Stomach (tissue), 4 donors: ENCODE data around the gene AR.

Experiments used
- CTCF ChIP-seq, 7 experiments: fragments of 450-650 bp in 4 of 7; fragments of 200-600 bp in 3 of 7; sonication (generic) in 3 of 7; IDR thresholded peaks; one replicate each; pipeline ENCODE4 v1.5.1; 2016 to 2019; ENCODE audit warnings: antibody characterized with exemption in 7 of 7, control low read depth in 2 of 7, mild to moderate bottlenecking in 1 of 7
- EP300 ChIP-seq: sonication (generic); formaldehyde crosslinking; IDR thresholded peaks from one replicate; pipeline ENCODE4 v1.6.1; 2017; ENCODE audit warnings: antibody characterized with exemption
- POLR2A ChIP-seq, 4 donors: fragments of 450-650 bp; IDR thresholded peaks; one replicate each; pipeline ENCODE4 v1.6.1; 2016; ENCODE audit warnings: antibody characterized with exemption in 4 of 4, control low read depth in 2 of 4, mild to moderate bottlenecking in 1 of 4, moderate library complexity in 1 of 4

GRCh38 chrX:67546496-67547423 is 2.9 kb downstream of the AR start:
- TF ChIP-seq EP300 (no peak), CTCF (IDR thresholded peaks at IDR 0.05) (no peak), POLR2A (IDR thresholded peaks at IDR 0.05) (no peak)
